Vagina (tissue), 2 donors: ENCODE data around the gene ANO2.

ENCODE experiments used
- POLR2A ChIP-seq, 2 donors: fragments of 450-650 bp; IDR thresholded peaks; one replicate each; pipeline ENCODE4 v1.6.1; 2017; ENCODE audit warnings: antibody characterized with exemption in 2 of 2, mild to moderate bottlenecking in 2 of 2, moderate library complexity in 2 of 2
- POLR2AphosphoS5 ChIP-seq, 2 donors: sonication (generic); formaldehyde crosslinking; IDR thresholded peaks; one replicate each; pipeline ENCODE4 v1.9.0; 2017; ENCODE audit warnings: antibody characterized with exemption in 2 of 2, mild to moderate bottlenecking in 2 of 2, low read depth in 1 of 2; ENCODE audit not compliant: insufficient read depth in 1 of 2
- TF ChIP-seq, protein P1 (sequence below), 3 experiments: fragments of 450-650 bp in 2 of 3; fragments of 200-600 bp in 1 of 3; sonication (generic) in 1 of 3; IDR thresholded peaks; one replicate each; pipeline ENCODE4 v1.5.1; 2017 to 2019; ENCODE audit warnings: antibody characterized with exemption in 3 of 3, mild to moderate bottlenecking in 2 of 3, moderate library complexity in 2 of 3

DNA sequence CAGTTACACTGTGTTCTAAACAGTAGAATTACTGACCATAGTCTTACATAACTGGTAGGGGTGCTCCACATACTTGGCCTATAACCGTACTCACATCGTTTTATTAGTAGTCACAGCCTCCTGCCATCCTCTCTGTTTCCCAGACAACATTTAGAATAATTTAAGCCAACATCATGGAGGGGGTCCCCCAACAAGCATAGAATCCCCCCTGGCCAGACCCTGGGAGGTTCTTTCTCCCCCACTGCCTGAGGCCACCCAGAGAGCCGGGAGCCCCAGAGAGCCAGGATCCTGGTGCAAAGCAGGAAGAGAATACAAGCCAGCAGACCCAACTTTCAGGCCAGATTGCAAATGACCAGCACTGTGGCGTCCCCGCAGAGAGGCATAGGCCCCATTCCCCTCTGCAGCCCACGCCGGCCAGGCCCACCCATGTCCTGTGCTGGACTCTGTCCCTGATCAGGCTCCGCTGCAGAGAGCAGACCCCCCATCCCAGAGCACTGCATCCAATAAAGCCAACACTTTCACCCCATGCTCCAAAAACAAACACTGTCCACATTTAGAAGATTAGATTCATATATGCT is 317.9 kb downstream of the ANO2 start:
- TF ChIP-seq, protein P1, sequence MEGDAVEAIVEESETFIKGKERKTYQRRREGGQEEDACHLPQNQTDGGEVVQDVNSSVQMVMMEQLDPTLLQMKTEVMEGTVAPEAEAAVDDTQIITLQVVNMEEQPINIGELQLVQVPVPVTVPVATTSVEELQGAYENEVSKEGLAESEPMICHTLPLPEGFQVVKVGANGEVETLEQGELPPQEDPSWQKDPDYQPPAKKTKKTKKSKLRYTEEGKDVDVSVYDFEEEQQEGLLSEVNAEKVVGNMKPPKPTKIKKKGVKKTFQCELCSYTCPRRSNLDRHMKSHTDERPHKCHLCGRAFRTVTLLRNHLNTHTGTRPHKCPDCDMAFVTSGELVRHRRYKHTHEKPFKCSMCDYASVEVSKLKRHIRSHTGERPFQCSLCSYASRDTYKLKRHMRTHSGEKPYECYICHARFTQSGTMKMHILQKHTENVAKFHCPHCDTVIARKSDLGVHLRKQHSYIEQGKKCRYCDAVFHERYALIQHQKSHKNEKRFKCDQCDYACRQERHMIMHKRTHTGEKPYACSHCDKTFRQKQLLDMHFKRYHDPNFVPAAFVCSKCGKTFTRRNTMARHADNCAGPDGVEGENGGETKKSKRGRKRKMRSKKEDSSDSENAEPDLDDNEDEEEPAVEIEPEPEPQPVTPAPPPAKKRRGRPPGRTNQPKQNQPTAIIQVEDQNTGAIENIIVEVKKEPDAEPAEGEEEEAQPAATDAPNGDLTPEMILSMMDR (IDR thresholded peaks at IDR 0.05): no peak
- TF ChIP-seq POLR2AphosphoS5 (IDR thresholded peaks at IDR 0.05; ENCODE audit: insufficient read depth in 1 of 2, low read depth in 1 of 2) (no peak), POLR2A (IDR thresholded peaks at IDR 0.05) (no peak)
